Stimulated activated CD4-positive, alpha-beta T cell treated with anti-CD3 and anti-CD28 coated beads, Interleukin-12 subunit alpha, Interleukin-12 subunit beta, amount 100 ng/mL, for 4 hours (primary cell): ENCODE results near the gene TMEM256.

ENCODE experiments used
- DNase-seq: peaks from one replicate; pipeline ENCODE4 v3.0.0-alpha.2; 2020

TMEM256 gene

DNA sequence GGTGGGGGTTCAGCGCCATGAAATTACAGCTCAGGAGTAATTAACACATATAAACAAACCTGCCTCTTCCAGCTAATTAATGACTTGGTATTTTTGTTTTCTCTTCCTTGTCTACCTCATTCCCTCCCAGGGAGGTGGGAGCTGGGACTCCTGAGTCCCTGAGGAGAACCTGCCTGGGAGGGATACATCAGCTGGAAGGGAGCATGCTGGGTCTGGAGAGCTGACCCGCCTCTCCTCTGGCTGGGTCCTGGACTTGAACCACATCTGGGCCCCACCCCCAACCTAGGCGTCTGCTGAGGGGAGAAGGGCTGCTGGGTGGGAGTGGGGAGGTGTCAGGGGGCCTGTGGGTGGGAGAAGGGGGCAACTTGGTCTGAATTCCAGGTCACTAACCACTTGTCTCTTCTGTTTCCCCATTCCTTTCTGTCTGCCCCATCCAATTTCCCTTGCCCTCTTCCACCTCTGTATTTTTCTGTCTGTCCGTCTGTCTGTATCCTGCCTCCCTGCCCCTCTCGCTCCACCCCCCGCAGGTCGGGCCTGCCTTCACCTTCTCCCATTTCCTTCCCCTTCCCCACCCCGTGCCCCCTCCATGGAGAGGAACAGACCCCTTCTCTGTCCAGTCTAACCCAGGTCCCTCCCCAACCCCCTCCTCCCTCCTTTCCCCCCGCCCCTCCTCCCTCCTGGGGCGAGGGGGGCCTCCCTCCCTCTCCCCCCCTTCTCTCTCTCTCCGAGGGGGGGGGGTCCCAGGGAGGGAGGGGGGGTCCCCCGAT is 3.8 kb upstream of the TMEM256 start, which contains the start of gene NLGN2:
Gene NLGN2, plus strand, starts transcription at position 361 of the 767 bp plus-strand sequence. CDS start 411 bp downstream, outside the sequence.
- no peak for DNase-seq

DNA sequence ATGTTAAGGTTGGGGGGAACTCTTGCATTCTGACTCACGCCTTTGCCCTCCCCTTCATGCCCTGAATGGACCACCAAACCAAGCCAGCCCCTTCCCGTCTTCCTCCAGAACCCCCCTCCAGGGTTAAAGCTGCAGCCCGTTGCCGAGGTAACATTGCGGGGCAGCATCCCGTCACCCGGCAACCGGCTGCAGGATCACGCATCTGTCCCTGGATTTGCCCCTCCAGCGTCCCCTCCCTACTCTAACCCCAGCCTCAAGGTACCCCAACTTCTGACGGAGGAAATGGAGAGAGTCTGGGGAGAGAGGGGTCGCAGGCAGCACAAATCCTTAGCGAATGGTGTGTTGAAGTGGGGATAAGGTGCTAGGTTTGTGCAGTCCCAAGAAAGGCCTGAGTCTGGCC is 3.2 kb upstream of the TMEM256 start:
- no peak for DNase-seq

DNA sequence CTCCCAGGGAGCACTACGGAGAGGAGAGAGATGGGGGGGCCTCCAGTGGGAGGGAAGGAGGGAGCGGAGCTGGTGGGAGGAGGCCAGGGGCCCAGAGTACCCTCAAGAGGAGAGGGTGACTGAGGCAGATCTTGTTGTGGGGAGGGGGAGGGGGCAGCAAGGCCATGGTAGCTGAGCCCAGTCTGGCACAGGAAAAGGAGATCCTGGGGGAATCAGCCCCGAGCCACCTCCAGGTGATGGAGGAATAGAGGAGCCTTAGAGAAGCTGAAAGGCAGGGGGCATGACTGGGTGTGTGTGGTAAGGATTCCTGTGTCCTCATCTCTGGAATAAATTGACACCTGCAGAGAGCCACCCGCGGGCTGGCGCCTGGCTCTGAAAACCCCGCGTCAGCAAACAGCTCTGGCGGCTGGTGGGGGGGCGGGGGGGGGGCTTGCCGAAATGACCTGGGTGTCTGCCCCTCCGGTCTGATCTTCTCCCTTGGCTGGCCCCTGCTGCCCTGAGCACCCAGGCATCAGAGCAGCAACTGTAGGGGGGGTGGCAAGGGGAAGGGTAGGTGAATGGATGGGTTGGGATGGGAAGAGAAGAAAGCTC is 2.4 kb upstream of the TMEM256 start:
- DNase-seq, result no peak

DNA sequence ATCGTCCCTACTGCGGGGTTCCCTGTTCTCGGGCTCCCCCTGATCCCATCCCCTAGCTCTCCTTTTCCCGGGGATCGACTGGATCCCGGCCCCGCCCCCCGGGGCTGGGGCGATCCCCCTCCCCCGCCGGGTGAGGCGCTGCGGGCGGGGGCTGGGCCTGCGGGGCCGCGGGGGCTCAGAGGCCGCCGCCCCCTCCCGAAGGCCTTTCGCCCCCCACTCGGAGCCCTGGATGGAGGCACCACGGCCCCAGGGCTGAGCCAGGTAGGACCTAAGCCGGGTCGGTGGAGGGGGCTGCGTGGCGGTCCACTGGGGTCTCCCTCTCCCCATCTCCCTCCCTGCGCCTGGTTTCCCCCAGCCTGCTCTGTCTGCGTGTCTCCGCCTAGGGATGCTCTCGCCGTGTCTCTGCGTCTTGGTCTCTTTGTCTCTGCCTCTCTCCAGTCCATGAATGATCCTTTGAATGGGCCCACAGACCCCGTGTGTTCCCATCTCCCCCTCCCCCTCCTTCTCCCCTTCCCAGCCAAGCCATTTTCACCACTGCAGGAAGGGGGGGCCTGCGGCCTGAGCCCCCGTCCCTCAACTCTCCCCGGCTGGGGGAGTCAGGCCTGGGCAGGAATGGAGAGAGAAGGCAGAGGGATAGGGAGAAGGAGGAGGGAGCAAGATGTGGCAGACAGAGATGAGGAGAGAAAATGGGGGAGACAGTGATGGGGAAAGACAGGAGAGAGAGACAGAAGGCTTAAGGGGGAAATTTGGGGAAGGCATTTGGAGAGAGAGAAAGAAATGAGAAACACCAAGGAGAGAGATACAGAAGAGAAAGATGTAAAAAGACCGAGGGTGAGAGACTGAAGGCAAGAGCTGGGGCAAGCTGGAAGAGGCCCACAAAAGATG is 1.7 kb upstream of the TMEM256 start:
- no peak for DNase-seq

DNA sequence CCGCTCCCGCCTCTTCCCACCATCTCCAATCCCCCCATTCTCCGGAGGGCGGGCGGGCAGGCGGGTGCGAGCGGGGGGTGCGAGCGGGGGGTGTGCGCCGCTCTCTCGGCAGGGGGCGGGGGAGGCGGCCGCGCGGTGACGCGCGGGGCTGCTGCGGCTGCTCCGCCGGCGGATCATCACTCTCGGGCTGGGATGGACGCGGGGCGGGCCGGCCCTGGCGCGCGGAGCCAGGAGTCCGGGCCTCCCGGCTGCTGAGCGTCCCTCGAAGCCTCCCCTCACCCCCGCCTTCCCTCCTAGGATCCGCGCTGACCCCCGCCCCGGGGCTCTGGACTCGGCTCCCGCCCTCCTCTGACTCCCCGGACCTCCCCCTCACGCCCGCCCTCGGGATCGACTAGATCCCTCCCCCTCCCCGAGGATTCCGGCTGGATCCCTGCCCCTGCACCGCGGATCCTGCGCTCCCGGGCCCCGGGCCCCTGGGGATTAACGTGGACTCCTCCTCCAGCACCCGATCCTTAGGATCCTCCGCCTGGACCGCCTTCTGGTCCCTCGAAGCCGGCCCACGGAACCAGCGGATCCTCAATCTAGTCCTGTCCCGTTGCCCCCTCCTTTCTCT is 946 bp upstream of the TMEM256 start:
- DNase-seq, result peak; percentile 63

DNA sequence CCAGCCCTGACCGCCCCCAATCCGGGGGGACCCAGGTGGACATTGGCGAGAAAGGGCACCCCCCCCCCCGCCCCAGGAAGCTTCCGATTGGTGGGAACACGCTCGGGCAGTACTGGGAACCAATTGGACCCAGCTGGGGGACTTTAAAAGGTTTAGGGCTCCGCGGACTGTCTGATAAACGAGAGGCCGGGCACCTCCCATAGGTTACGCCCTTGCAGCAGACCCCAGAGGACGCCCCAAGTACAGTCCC is 245 bp downstream of the TMEM256 start:
- no peak for DNase-seq

DNA sequence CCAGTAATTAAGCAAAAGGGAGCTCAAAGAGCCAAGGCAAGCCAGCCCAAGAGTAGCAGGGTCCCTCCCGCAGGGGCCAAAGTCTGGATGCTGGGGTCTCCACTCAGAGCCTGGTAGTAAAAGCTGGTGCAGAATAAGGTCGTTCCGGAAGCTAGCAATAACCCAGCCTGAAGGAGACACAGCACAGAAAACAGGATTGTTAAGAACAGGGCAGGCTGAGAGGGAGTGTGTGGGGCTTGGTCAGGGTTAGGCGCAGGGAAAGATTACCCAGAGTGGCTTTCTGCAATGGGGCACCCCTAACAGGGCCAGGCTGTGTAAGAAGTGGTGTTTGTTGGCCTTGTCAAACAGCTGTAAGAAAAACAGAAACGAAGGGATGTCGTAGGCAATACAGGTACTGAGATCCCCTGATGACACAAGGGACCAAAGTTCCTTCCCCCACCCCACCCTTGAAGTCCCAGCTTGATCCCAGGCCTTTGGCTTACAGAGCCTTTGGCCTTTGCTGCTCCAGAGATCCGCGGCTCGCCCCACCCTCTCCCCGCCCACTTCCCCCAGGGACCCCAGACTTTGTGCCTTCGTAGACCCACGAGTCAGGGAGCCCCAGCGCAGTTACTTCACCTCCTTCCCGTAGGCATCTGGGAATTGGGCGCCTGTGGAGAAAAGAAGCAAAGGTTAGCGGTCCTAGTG is 712 bp downstream of the TMEM256 start:
- no peak for DNase-seq

DNA sequence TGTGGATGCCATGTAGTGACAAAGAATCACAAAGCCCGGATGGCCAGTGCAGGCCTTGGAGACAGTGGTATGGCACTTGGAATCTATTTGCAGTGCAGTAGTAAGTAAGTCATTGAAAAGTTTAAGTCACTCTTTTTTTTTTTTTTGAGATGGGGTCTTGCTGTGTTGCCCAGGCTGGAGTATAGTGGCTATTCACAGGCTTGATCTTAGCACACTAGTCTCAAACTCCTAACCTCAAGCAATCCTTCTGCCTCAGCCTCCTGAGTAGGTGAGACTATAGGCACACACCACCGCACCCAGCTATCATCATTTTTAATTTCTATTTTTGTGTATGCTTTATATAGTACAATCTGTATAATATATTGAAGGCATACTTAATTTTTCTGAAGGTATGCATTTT is 5.3 kb downstream of the TMEM256 start:
- DNase-seq, result no peak

DNA sequence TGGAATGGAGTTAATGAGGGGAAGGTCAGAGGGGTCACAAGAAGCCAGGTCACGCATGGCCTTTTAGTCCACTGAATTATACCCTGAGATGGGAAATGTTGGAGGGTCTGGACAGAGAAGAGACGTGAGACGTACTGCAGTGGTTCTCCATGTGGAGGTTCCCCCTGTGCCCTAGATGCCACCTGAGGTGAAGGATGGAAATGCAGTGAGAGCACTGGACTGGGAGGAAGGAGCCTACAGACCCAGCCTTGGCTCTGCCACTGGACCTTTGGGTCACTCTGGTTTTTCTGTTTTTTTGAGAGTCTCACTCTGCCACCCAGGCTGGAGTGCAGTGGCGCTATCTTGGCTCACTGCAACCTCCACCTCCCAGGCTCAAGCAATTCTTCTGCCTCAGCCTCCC is 7.8 kb downstream of the TMEM256 start:
- no peak for DNase-seq

DNA sequence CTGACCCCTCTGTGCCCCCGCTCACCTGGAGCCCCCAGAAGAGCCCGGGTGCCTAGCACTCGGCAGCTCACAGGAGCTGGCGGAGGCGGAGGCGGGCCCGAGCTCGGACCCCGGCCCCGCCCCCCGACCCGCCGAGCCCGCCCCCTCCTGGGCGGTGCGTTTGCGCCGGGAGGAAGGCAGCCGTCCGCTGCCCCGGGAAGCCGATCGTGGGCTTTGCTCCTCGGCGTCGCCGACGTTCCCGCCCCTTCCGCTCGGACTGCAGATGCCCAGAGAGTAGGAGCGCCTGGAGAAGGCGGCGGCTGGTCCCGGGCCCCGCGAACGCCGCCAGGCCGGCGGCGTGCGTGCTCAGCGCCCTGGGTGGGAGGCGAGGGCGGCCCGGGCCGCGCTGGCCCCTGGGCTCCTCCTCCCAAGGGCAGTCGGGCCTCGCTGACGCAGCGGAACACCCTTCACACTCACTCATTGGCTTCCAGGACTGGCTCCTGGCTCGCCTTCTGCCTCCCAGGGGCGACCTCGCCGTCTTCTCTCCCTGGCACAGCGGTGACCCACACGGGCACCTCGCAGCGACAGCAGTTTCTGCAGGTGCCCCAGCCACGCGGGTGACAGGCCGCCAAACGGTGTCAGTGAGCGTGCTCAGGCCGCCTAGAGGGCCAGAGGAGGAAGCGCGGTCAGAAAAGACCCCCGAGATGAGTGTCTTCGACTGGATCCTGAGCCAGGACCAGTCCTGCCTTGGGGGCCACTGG is 9.3 kb downstream of the TMEM256 start, which contains the start of gene PLSCR3:
Gene PLSCR3, minus strand, starts transcription at position 74 of the 740 bp plus-strand sequence. CDS start 415 bp downstream, outside the sequence.
- peak; percentile 85 for DNase-seq

DNA sequence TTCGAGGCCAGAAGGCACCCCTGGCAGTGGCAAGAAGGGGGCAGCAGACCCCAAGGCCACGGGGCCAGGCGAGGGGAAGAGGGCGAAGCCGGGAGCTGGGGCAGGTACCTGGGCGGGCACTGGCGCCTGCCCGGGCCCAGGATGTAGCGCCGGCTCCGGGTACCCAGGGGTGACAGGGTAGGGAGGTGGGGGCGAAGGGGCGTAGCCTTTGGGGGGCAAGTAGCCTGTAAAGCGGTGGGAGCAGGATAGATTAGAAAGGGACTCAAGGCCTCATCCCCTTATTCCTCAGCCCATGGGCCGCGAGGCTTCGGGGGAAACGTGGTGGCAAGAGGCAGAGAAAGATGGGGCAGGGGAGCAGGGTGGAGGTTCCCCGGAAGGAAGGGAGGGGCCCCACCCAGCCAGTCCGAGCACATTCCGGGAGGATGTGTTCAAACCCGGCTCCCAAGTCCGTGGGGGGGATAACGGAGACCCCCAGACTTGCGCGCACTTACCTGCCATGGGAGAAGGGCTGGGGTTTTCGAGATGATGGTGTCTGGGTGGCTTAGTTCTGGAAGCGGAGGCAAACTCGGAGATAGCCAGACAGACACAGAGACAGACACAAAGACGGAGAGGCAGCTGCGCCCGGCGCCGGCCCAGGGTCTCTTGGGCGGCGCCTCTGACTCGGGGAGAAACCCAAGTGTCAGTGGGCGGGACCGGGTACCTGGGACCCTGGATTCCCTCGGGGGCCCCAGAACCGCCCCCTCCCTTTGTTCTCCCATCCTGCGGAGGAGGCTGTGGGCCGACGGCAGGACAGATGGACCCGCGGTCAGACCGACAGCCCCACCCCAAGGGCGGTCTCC is 10.1 kb downstream of the TMEM256 start:
- DNase-seq, result peak; percentile 60

DNA sequence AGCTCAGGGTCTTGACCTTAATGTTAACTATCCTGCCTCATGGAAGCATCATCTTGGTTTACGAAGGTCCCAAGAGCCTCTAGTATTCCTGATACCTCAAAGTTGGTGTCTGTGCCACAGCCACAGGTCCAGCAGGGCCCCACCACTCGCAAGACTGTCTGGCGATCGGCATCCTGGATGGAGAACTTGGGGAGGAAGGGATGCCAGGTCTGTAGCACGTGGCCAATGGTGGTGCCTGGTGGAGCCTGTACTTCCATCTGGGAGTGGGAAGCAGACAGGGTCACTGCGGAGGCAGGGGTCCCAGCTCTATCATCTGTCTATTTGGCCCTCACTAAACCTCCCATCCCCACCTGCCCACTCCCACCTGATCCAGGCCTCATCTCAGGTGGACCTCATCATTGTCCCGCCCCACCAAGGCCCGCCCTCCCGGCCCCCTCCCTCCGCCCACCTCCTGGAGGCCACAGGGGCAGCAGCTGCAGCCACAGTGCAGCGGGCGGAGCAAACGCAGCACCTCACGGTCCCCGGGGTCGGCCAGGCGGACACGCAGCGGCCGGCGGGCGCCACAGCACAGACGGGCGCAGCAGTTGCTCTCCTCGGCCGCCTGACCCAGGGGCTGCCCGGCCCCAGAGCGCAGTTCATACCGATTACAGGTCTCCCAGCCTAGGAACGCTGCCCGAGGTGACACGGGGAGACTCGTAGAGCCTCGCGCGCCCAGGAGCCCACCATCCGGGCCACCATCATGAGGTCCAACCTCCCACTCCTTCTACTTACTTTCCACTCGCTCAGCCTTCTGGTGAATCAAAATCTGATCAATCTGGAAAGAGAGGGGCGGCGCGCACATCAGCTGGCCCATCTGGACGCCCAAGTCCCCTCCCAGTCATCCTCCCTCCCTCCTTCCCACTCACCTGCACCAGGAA is 10.9 kb downstream of the TMEM256 start:
- DNase-seq, result no peak

DNA sequence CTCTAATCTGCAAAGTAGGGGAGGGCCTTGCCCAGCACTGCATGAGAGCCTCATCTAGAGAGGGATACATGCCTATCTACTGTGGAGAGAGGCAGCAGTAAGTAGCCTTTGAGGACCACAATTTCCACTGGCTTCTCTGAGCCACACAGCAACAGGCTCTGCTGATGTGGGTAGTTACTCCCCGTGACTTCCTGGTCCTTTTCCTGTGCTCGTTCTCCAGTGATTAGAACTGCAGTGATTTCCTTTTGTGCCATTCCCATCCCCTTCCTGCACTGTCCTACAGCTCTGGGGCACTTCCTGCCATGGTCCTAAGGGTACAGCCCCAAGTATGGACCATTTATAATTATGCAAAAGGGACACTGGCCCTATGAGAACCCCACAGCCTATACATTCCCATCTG is 12.6 kb downstream of the TMEM256 start:
- DNase-seq, result no peak

DNA sequence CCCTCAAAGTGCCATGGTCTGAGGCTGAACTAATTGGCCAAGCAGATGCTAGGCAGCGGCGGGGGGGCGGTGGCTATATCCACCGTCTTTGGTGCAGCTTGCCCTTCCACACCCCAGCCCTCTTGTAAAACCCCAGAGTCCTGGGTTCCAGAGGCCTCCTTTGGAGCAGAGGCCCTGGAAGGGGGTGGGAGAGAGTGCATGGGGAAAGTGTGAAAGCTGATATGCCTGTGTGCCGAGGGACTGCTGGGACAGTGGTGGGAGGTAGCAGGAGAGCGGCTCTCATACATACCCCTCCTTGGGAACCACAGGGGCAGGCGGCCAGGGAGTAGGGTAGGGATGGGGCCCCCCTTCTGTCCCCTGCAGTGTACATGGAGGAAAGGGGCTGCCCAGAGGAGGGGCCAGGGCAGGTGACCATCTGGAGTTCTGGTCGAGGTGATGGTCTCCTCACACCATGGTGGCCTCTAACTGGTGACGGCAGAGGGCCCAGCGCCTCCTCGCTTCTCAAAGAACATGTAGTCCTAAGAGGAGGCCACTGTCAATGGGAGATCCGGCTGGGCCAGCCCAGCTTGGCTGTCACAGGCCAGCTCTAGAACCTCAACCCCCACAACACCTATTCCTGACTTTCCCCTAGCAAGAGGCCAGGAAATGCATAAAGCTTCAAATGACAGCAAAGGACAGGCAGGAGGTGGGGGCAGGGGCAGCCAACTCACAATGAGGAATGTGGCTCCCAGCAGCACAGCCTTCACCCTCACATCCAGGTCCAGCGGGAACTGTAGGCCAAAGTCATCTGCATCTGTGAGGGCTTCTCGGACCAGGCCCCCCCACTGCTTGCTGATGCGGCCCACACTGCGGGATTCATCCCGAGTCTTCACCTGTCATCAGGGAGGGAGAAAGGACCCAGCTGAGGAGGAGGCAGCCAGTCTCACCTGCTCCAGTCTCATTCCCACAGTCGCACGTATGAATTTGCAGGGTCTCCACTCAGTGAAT is 13.7 kb downstream of the TMEM256 start:
- no peak for DNase-seq

DNA sequence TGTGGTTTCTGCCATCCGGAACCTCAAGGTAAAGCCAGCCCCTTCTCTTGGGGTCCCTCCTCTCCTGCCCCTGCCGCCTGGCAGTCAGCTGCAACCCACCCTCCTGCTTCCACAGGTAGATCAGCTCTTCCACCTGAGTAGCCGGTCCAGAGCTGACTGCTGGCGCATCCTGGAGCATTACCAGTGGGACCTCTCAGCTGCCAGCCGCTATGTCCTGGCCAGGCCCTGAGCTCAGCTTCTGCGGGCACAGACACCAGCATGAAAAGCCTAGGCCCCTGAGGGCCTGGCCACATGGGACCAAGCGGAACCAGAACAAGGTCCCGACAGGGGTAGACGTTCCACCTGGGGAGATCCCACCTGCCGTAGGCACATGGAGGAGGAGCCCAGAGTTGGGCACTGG is 15.0 kb downstream of the TMEM256 start:
- no peak for DNase-seq

DNA sequence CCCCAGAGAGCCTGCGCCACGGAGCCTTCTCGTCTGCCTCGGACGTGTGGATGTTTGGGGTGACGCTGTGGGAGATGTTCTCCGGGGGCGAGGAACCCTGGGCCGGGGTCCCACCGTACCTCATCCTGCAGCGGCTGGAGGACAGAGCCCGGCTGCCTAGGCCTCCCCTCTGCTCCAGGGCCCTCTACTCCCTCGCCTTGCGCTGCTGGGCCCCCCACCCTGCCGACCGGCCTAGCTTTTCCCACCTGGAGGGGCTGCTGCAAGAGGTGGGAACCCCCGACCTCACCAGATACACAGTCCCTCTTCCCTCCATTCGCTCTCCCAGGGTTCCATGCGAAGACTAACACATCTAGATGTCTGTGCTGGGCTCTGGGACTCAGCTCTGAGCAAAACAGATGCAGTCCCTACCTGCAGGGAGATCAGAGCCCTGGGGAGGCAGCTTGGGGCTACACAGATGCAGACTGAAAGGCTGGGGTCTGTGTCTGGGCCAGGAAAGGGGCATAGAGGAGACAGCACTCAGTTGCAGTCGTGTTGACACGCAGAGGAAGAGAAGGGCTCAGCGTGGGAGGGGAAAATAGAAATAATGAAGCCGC is 19.3 kb downstream of the TMEM256 start:
- DNase-seq, result no peak

DNA sequence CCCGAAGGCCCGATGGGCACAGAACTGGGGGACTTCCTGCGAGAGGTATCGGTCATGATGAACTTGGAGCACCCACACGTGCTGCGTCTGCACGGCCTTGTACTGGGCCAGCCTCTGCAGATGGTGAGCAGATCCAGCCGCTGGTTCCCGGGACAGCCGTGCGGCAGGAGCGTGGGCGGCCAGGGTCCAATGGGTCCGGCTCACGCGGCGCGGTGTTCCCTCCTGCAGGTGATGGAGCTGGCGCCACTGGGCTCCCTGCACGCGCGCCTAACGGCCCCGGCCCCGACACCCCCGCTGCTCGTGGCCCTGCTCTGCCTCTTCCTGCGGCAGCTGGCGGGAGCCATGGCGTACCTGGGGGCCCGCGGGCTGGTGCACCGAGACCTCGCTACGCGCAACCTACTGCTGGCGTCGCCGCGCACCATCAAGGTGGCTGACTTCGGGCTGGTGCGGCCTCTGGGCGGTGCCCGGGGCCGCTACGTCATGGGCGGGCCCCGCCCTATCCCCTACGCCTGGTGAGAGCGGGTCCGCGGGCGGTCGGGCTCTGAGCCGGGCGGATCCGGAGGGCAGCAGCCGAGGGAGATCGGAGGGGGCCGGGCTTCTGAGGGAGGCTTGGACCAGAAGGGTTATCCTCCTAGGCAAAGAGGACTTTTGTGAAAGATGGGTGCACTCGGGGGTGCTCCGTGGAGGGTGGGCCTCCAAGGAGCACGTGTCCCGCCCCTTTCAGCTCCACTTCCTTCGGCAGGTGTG is 20.0 kb downstream of the TMEM256 start:
- peak; percentile 77 for DNase-seq

DNA sequence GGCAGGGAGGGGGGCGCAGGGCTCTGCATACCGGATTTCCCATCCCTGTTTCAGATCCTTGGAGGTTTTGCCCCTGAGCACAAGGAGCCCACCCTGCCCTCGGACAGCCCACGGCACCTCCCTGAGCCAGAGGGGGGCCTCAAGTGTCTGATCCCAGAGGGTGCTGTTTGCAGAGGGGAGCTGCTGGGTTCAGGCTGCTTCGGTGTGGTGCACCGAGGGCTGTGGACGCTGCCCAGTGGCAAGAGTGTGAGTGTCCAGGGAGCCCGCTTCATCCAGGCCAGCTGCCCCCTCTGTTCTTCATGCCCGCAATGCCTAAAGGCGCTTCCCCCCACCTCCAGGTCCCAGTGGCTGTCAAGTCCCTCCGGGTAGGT is 20.5 kb downstream of the TMEM256 start:
- DNase-seq, result no peak
